HepG2 (cell line): ENCODE data around the gene EFNA3. TPM values are rescaled to one million over a fixed set of nuclear protein-coding genes. Genes with fewer than 3 reads are reported as not detected.

Experiments
- KMT2A ChIP-seq: sonication (generic); formaldehyde crosslinking; IDR thresholded peaks from 2 replicates; pipeline ENCODE4 v1.4.0; 2020; ENCODE audit warnings: missing genetic modification reagents
- LRRFIP1 ChIP-seq: sonication (generic); formaldehyde crosslinking; conservative IDR thresholded peaks from 2 replicates; pipeline ENCODE4 v1.4.0; 2020; ENCODE audit warnings: missing genetic modification reagents
- NR2C2 ChIP-seq: sonication (generic); formaldehyde crosslinking; IDR thresholded peaks from 2 replicates; pipeline ENCODE4 v1.4.0; 2020; ENCODE audit warnings: missing genetic modification reagents, mild to moderate bottlenecking, moderate library complexity, borderline replicate concordance
- PHB2 ChIP-seq: fragments of 450-650 bp; IDR thresholded peaks from 2 replicates; pipeline ENCODE4 v1.6.1; 2018; ENCODE audit not compliant: partially characterized antibody
- PHF20 ChIP-seq: sonication (generic); formaldehyde crosslinking; IDR thresholded peaks from 2 replicates; pipeline ENCODE4 v1.5.0; 2020; ENCODE audit warnings: mild to moderate bottlenecking, missing genetic modification reagents
- POLR2G ChIP-seq: fragments of 200-400 bp; formaldehyde crosslinking; IDR thresholded peaks from 2 replicates; pipeline ENCODE4 v1.6.1; 2018; ENCODE audit warnings: mild to moderate bottlenecking, low read depth, low read length, moderate library complexity
- PRDM10 ChIP-seq: sonication (generic); formaldehyde crosslinking; IDR thresholded peaks from 2 replicates; pipeline ENCODE4 v1.4.0; 2020; ENCODE audit warnings: low read depth, missing genetic modification reagents
- ZBTB49 ChIP-seq: sonication (generic); formaldehyde crosslinking; IDR thresholded peaks from 2 replicates; pipeline ENCODE4 v1.4.0; 2020; ENCODE audit warnings: missing genetic modification reagents, borderline replicate concordance
- ZMAT3 ChIP-seq: sonication (generic); formaldehyde crosslinking; conservative IDR thresholded peaks from 2 replicates; pipeline ENCODE4 v1.7.0; 2021; ENCODE audit warnings: missing genetic modification reagents
- ZNF367 ChIP-seq: sonication (generic); formaldehyde crosslinking; IDR thresholded peaks from 2 replicates; pipeline ENCODE4 v1.4.0; 2020; ENCODE audit warnings: missing genetic modification reagents, borderline replicate concordance
- ZNF619 ChIP-seq: sonication (generic); formaldehyde crosslinking; IDR thresholded peaks from 2 replicates; pipeline ENCODE4 v1.4.0; 2020; ENCODE audit warnings: mild to moderate bottlenecking, missing genetic modification reagents
- ZNF652 ChIP-seq: IDR thresholded peaks from 2 replicates; pipeline ENCODE4 v1.6.1; 2016; ENCODE audit warnings: low read depth, borderline replicate concordance
- ZNF746 ChIP-seq: sonication (generic); formaldehyde crosslinking; IDR thresholded peaks from 2 replicates; pipeline ENCODE4 v1.8.0; 2022; ENCODE audit warnings: mild to moderate bottlenecking, missing genetic modification reagents
- ZSCAN25 ChIP-seq: sonication (generic); formaldehyde crosslinking; IDR thresholded peaks from 2 replicates; pipeline ENCODE4 v1.8.0; 2022; ENCODE audit warnings: mild to moderate bottlenecking, missing genetic modification reagents
- ZZZ3 ChIP-seq: sonication (generic); formaldehyde crosslinking; IDR thresholded peaks from 2 replicates; pipeline ENCODE4 v1.4.0; 2020; ENCODE audit warnings: missing genetic modification reagents, mild to moderate bottlenecking, borderline replicate concordance
- polyA plus RNA-seq, 8 experiments: library from polyadenylated mRNA; depleted of rRNA in 3 of 8; stranded (reverse) in 7 of 8; unstranded in 1 of 8; fragments of >200 nt; fragmentation: Illumina TruSeq in 4 of 8; extraction: Trizol in 4 of 8; gene quantifications; 2 replicates each; pipeline versions ENCODE4 v1.2.1 to v1.2.3, GENCODE V29; 2011 to 2016; ENCODE audit warnings: low read depth in 4 of 8, missing spikeins in 1 of 8, mixed read lengths in 1 of 8; ENCODE audit not compliant: insufficient read depth in 1 of 8
- total RNA-seq, 5 experiments: library from RNA; depleted of rRNA; stranded (reverse); fragments of >200 nt; fragmentation: Illumina TruSeq; extraction: Trizol; gene quantifications; 2 replicates each; pipeline ENCODE4 v1.2.3, GENCODE V29; 2016; ENCODE audit warnings: low read depth in 1 of 5
- TF ChIP-seq, protein P1 (sequence below): sonication (generic); formaldehyde crosslinking; IDR thresholded peaks from 2 replicates; pipeline ENCODE4 v1.5.1; 2020; ENCODE audit warnings: missing genetic modification reagents, mild to moderate bottlenecking, borderline replicate concordance
- TF ChIP-seq, protein P2 (sequence below): sonication (generic); formaldehyde crosslinking; IDR thresholded peaks from 2 replicates; pipeline ENCODE4 v1.5.0; 2020; ENCODE audit warnings: missing genetic modification reagents, mild to moderate bottlenecking, borderline replicate concordance
- TF ChIP-seq, protein P3 (sequence below): sonication (generic); formaldehyde crosslinking; IDR thresholded peaks from 2 replicates; pipeline ENCODE4 v1.4.0; 2020; ENCODE audit warnings: missing genetic modification reagents

The EFNA3 gene
- total and polyA plus RNA-seq, 2 of the 13 experiments (the other 11 are each of a cell fraction or from before 2014, with no cell fraction given): 1.0 to 5.7 TPM

GRCh38 chr1:155063550-155064110 lies 15.0 kb upstream of the EFNA3 start, which contains the start of gene EFNA4 (continued):
- TF ChIP-seq, protein P1, sequence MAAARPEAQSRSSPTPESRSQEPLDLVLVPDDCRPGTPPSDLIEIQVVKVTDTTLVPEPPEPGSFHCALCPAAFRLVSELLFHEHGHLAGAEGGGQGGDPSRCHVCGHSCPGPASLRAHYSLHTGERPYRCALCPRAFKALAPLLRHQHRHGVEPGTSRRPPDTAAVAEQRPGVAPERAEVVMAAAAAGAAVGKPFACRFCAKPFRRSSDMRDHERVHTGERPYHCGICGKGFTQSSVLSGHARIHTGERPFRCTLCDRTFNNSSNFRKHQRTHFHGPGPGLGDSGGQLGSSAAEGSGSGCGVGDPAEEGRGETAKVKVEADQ (CRISPR knock-in tag): peak; percentile 73; the same call in 1 of the 2 replicates
- TF ChIP-seq PHB2: no peak
- TF ChIP-seq ZNF619 (CRISPR knock-in tag): 0 out of 2 replicates have a peak, but pooled peaks have one; percentile 24
- TF ChIP-seq ZSCAN25 (CRISPR knock-in tag): no peak
- peak; percentile 100 for TF ChIP-seq ZNF652
- peak; percentile 26; the same call in 1 of the 2 replicates for TF ChIP-seq PRDM10 (CRISPR knock-in tag)
- TF ChIP-seq ZMAT3 (CRISPR knock-in tag): no peak; the same call in 1 of the 2 replicates
- TF ChIP-seq, protein P2, sequence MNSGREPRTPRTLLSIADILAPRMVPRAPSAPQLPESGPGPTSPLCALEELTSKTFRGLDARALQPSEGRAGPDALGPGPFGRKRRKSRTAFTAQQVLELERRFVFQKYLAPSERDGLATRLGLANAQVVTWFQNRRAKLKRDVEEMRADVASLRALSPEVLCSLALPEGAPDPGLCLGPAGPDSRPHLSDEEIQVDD (CRISPR knock-in tag): peak; percentile 69; the same call in 1 of the 2 replicates
- TF ChIP-seq NR2C2 (CRISPR knock-in tag): no peak
- TF ChIP-seq POLR2G: peak; percentile 86
- no peak for TF ChIP-seq ZNF367 (CRISPR knock-in tag)
- no peak for TF ChIP-seq KMT2A (CRISPR knock-in tag)
- TF ChIP-seq LRRFIP1: no peak
- TF ChIP-seq ZBTB49 (CRISPR knock-in tag): no peak
- TF ChIP-seq, protein P3, sequence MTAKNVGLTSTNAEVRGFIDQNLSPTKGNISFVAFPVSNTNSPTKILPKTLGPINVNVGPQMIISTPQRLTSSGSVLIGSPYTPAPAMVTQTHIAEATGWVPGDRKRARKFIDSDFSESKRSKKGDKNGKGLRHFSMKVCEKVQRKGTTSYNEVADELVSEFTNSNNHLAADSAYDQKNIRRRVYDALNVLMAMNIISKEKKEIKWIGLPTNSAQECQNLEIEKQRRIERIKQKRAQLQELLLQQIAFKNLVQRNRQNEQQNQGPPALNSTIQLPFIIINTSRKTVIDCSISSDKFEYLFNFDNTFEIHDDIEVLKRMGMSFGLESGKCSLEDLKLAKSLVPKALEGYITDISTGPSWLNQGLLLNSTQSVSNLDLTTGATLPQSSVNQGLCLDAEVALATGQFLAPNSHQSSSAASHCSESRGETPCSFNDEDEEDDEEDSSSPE (CRISPR knock-in tag): 0 out of 2 replicates have a peak, but pooled peaks have one; percentile 37
- peak; percentile 36; the same call in 1 of the 2 replicates for TF ChIP-seq PHF20
- 0 out of 2 replicates have a peak, but pooled peaks have one; percentile 45 for TF ChIP-seq ZNF746 (CRISPR knock-in tag)
- no peak for TF ChIP-seq ZZZ3 (CRISPR knock-in tag)
